ENCODE results near the gene EIF2B2.

DNA sequence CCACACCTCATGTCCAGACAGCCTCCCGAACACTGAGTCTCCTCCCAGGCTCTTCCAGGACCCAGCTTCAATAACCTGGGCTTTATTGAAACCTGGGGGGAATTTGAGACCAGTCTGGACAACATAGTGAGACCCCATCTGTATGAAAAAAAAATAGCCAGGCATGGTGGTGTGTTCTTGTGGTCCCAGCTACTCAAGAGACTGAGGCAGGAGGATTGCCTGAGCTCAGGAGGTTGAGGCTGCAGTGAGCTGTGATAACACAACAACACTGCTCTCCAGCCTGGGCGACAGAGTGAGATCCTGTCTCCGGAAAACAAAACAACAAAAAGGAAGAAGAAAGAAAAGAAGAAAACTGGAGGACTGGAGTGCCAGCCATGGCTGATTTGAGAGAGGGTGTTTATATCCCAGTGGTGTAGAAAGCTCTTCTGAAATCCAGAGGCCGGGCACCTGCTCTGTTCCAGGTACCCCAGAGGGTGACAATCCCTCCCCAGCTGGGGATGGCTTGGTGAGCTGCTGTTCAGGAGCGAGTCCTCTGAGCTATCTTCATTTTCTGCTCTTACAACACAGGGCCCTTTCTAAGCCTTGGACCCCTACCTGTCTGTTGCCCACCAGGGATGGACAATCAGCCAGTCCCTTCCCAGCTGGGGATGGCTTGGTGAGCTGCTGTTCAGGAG is 41.3 kb upstream of the EIF2B2 start:
- no peak for TF ChIP-seq JUNB (IDR thresholded peaks at IDR 0.05)
- TF ChIP-seq IKZF1 (conservative IDR thresholded peaks at IDR 0.05) = no peak
- TF ChIP-seq CBFB (IDR thresholded peaks at IDR 0.05; ENCODE audit: low read depth) = no peak
- TF ChIP-seq, protein P1, sequence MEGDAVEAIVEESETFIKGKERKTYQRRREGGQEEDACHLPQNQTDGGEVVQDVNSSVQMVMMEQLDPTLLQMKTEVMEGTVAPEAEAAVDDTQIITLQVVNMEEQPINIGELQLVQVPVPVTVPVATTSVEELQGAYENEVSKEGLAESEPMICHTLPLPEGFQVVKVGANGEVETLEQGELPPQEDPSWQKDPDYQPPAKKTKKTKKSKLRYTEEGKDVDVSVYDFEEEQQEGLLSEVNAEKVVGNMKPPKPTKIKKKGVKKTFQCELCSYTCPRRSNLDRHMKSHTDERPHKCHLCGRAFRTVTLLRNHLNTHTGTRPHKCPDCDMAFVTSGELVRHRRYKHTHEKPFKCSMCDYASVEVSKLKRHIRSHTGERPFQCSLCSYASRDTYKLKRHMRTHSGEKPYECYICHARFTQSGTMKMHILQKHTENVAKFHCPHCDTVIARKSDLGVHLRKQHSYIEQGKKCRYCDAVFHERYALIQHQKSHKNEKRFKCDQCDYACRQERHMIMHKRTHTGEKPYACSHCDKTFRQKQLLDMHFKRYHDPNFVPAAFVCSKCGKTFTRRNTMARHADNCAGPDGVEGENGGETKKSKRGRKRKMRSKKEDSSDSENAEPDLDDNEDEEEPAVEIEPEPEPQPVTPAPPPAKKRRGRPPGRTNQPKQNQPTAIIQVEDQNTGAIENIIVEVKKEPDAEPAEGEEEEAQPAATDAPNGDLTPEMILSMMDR (IDR thresholded peaks at IDR 0.05 in 2 of 3, conservative IDR thresholded peaks at IDR 0.05 in 1 of 3; ENCODE audit: control insufficient read depth in 2 of 3, extremely low read depth in 1 of 3, insufficient read depth in 1 of 3, low read depth in 3 of 3, low read length in 3 of 3) = no peak
- TF ChIP-seq BCL11A (IDR thresholded peaks at IDR 0.05; ENCODE audit: low read depth, low read length) = no peak
- TF ChIP-seq FOS (IDR thresholded peaks at IDR 0.05; ENCODE audit: borderline replicate concordance, extremely low read depth, insufficient read length) = no peak
- TF ChIP-seq, protein P2, sequence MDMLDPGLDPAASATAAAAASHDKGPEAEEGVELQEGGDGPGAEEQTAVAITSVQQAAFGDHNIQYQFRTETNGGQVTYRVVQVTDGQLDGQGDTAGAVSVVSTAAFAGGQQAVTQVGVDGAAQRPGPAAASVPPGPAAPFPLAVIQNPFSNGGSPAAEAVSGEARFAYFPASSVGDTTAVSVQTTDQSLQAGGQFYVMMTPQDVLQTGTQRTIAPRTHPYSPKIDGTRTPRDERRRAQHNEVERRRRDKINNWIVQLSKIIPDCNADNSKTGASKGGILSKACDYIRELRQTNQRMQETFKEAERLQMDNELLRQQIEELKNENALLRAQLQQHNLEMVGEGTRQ (IDR thresholded peaks at IDR 0.05; ENCODE audit: borderline replicate concordance, low read depth, low read length) = no peak
- no peak for TF ChIP-seq POLR2AphosphoS5 (IDR thresholded peaks at IDR 0.05; ENCODE audit: low read length)
- TF ChIP-seq, protein P3, sequence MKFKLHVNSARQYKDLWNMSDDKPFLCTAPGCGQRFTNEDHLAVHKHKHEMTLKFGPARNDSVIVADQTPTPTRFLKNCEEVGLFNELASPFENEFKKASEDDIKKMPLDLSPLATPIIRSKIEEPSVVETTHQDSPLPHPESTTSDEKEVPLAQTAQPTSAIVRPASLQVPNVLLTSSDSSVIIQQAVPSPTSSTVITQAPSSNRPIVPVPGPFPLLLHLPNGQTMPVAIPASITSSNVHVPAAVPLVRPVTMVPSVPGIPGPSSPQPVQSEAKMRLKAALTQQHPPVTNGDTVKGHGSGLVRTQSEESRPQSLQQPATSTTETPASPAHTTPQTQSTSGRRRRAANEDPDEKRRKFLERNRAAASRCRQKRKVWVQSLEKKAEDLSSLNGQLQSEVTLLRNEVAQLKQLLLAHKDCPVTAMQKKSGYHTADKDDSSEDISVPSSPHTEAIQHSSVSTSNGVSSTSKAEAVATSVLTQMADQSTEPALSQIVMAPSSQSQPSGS (IDR thresholded peaks at IDR 0.05; ENCODE audit: low read length) = no peak

Measured in GM12878 (cell line).